Stimulated activated CD4-positive, alpha-beta T cell treated with anti-CD3 and anti-CD28 coated beads, TNF-alpha, amount 100 ng/mL, for 4 hours (primary cell): ENCODE data around the gene SOX6.
"Not testable (repeated sequence)": the region's sequence is repeated elsewhere in the genome, so short reads cannot be mapped to it uniquely, and the experiment has no call there.

Source experiments
- DNase-seq, 3 experiments: peaks; one replicate each; pipeline ENCODE4 v3.0.0-alpha.2; 2020; ENCODE audit warnings: low read depth in 3 of 3

The SOX6 gene

GRCh38 chr11:16149476-16149875 is 206.9 kb downstream of the SOX6 start:
- no peak for DNase-seq

GRCh38 chr11:16148301-16148931 is 207.9 kb downstream of the SOX6 start:
- DNase-seq = no peak

- DNase-seq = not testable (repeated sequence)
Observed at GRCh38 chr11:16146980-16147379, 209.4 kb downstream of the SOX6 start.

- DNase-seq = not testable (repeated sequence)
Observed at GRCh38 chr11:16141614-16142013, 214.7 kb downstream of the SOX6 start.

GRCh38 chr11:16141162-16141561 is 215.2 kb downstream of the SOX6 start:
- not testable (repeated sequence) for DNase-seq

GRCh38 chr11:16136792-16137390 is 219.5 kb downstream of the SOX6 start:
- no peak for DNase-seq

GRCh38 chr11:16133867-16134266 is 222.5 kb downstream of the SOX6 start:
- no peak for DNase-seq

- DNase-seq = no peak
Observed at GRCh38 chr11:16127732-16128131, 228.6 kb downstream of the SOX6 start.

GRCh38 chr11:16126362-16126761 is 230.0 kb downstream of the SOX6 start:
- DNase-seq = no peak

GRCh38 chr11:16125796-16126195 is 230.6 kb downstream of the SOX6 start:
- DNase-seq = no peak

- DNase-seq = no peak
Observed at GRCh38 chr11:16124390-16124789, 232.0 kb downstream of the SOX6 start.

GRCh38 chr11:16121853-16122252 is 234.5 kb downstream of the SOX6 start:
- no peak for DNase-seq

- DNase-seq = no peak
Observed at GRCh38 chr11:16120008-16120407, 236.3 kb downstream of the SOX6 start.

GRCh38 chr11:16117989-16118756 is 238.2 kb downstream of the SOX6 start:
- no peak for DNase-seq

- no peak for DNase-seq
Observed at GRCh38 chr11:16114978-16115871, 241.1 kb downstream of the SOX6 start.

GRCh38 chr11:16114431-16114830 is 241.9 kb downstream of the SOX6 start:
- no peak for DNase-seq

- DNase-seq = no peak
Observed at GRCh38 chr11:16111690-16112089, 244.7 kb downstream of the SOX6 start.

GRCh38 chr11:16110886-16111285 is 245.5 kb downstream of the SOX6 start:
- no peak for DNase-seq

GRCh38 chr11:16099343-16099900 is 256.9 kb downstream of the SOX6 start:
- no peak for DNase-seq

GRCh38 chr11:16098526-16099205 is 257.7 kb downstream of the SOX6 start:
- DNase-seq = no peak

- no peak for DNase-seq
Observed at GRCh38 chr11:16097543-16097942, 258.8 kb downstream of the SOX6 start.
